ENCODE data around the gene R3HCC1L.

R3HCC1L gene

GRCh38 chr10:98259606-98260315 is 125.3 kb downstream of the R3HCC1L start:
- ChIA-PET CTCF (interaction anchor here (1.1 kb wide), 1 partner anchor 17 kb away, joined by 3 read pairs; no protein-coding TSS in a partner anchor), POLR2A (interaction anchor here (0.5 kb wide), 1 partner anchor 23 kb away, joined by 3 read pairs; no protein-coding TSS in a partner anchor)
- no peak overlapping the region for H3K4me3 ChIP-seq (ENCODE audit: control insufficient read depth in 1 of 7, extremely low read depth in 1 of 7, insufficient read depth in 4 of 7, low read depth in 2 of 7, low read length in 6 of 7)
- H3K27me3 ChIP-seq (replicated peaks in 2 of 5; ENCODE audit: control insufficient read depth in 4 of 5, insufficient read depth in 5 of 5, low read length in 4 of 5) = no peaks in the 10 kb centered on the region
- H3K36me3 ChIP-seq (ENCODE audit: control insufficient read depth in 4 of 4, insufficient read depth in 4 of 4, low read length in 3 of 4) = peaks cover 0 to 5% (median 1%) of the 10 kb centered on the region in 4 experiments
- DNase-seq = peak in 1 of 3 donors; percentile 20
- H3K9me3 ChIP-seq (ENCODE audit: control extremely low read depth in 1 of 5, control insufficient read depth in 4 of 5, insufficient read depth in 2 of 5, low read depth in 1 of 5, low read length in 4 of 5) = no peaks in the 10 kb centered on the region
- 88% methylated on average over 11 of the region's 14 CpGs for WGBS (ENCODE audit: insufficient coverage)
- peaks cover 0 to 8% (median 7%) of the 10 kb centered on the region in 4 experiments for H3K4me1 ChIP-seq (ENCODE audit: control extremely low read depth in 1 of 4, control insufficient read depth in 4 of 4, insufficient read depth in 4 of 4, low read length in 3 of 4)
- no peak overlapping the region for H3K27ac ChIP-seq (ENCODE audit: insufficient read depth in 1 of 2, low read depth in 1 of 2, low read length in 2 of 2, poor library complexity in 1 of 2, severe bottlenecking in 2 of 2)

DNA sequence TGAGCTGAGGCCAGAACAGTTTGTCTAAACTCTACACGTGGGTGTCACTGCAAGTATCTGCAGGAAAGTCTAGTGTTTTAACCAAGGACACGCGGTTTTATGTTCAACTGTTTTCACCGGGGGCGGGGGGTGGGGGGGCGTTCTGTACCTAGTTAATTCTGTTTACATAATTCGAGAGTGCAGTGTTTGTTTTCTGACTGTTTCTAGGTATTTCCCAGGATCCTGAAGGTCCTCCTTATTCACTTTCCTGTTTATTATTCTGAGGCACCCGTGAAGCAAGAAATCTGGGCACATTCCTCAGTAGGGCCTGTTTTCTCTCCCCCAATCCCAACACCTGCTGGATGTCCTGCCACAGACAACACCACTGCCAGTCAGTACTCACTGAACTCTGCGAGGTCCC is 125.9 kb downstream of the R3HCC1L start:
- DNase-seq = no peak
- Histone ChIP-seq H3K4me3 (ENCODE audit: control insufficient read depth in 1 of 7, extremely low read depth in 1 of 7, insufficient read depth in 4 of 7, low read depth in 2 of 7, low read length in 6 of 7) (no peak overlapping the region), H3K27ac (ENCODE audit: insufficient read depth in 1 of 2, low read depth in 1 of 2, low read length in 2 of 2, poor library complexity in 1 of 2, severe bottlenecking in 2 of 2) (no peak overlapping the region), H3K27me3 (replicated peaks in 2 of 5; ENCODE audit: control insufficient read depth in 4 of 5, insufficient read depth in 5 of 5, low read length in 4 of 5) (no peaks in the 10 kb centered on the region), H3K9me3 (ENCODE audit: control extremely low read depth in 1 of 5, control insufficient read depth in 4 of 5, insufficient read depth in 2 of 5, low read depth in 1 of 5, low read length in 4 of 5) (no peaks in the 10 kb centered on the region), H3K4me1 (ENCODE audit: control extremely low read depth in 1 of 4, control insufficient read depth in 4 of 4, insufficient read depth in 4 of 4, low read length in 3 of 4) (peaks cover 0 to 11% (median 9%) of the 10 kb centered on the region in 4 experiments), H3K36me3 (ENCODE audit: control insufficient read depth in 4 of 4, insufficient read depth in 4 of 4, low read length in 3 of 4) (peaks cover 0 to 5% (median 1%) of the 10 kb centered on the region in 4 experiments)
- POLR2A ChIA-PET = no interaction called here
- CTCF ChIA-PET = no interaction called here
- WGBS (ENCODE audit: insufficient coverage) = 85% methylated on average over 6 of the region's 9 CpGs

GRCh38 chr10:98260752-98261151 is 126.3 kb downstream of the R3HCC1L start:
- peaks cover 0 to 2% (median under 1%) of the 10 kb centered on the region in 4 experiments for H3K36me3 ChIP-seq (ENCODE audit: control insufficient read depth in 4 of 4, insufficient read depth in 4 of 4, low read length in 3 of 4)
- POLR2A ChIA-PET = no interaction called here
- H3K9me3 ChIP-seq (ENCODE audit: control extremely low read depth in 1 of 5, control insufficient read depth in 4 of 5, insufficient read depth in 2 of 5, low read depth in 1 of 5, low read length in 4 of 5) = no peaks in the 10 kb centered on the region
- H3K4me1 ChIP-seq (ENCODE audit: control extremely low read depth in 1 of 4, control insufficient read depth in 4 of 4, insufficient read depth in 4 of 4, low read length in 3 of 4) = peaks cover 0 to 11% (median 9%) of the 10 kb centered on the region in 4 experiments
- CTCF ChIA-PET = interaction anchor here (1.0 to 4.0 kb wide), 2 partner anchors 15 to 48 kb away, joined by 3 to 27 read pairs; no protein-coding TSS in a partner anchor
- H3K27me3 ChIP-seq (replicated peaks in 2 of 5; ENCODE audit: control insufficient read depth in 4 of 5, insufficient read depth in 5 of 5, low read length in 4 of 5) = no peaks in the 10 kb centered on the region
- WGBS (ENCODE audit: insufficient coverage) = 95% methylated on average over 14 of the region's 14 CpGs
- no peak overlapping the region for H3K4me3 ChIP-seq (ENCODE audit: control insufficient read depth in 1 of 7, extremely low read depth in 1 of 7, insufficient read depth in 4 of 7, low read depth in 2 of 7, low read length in 6 of 7)
- H3K27ac ChIP-seq (ENCODE audit: insufficient read depth in 1 of 2, low read depth in 1 of 2, low read length in 2 of 2, poor library complexity in 1 of 2, severe bottlenecking in 2 of 2) = no peak overlapping the region
- no peak for DNase-seq

DNA sequence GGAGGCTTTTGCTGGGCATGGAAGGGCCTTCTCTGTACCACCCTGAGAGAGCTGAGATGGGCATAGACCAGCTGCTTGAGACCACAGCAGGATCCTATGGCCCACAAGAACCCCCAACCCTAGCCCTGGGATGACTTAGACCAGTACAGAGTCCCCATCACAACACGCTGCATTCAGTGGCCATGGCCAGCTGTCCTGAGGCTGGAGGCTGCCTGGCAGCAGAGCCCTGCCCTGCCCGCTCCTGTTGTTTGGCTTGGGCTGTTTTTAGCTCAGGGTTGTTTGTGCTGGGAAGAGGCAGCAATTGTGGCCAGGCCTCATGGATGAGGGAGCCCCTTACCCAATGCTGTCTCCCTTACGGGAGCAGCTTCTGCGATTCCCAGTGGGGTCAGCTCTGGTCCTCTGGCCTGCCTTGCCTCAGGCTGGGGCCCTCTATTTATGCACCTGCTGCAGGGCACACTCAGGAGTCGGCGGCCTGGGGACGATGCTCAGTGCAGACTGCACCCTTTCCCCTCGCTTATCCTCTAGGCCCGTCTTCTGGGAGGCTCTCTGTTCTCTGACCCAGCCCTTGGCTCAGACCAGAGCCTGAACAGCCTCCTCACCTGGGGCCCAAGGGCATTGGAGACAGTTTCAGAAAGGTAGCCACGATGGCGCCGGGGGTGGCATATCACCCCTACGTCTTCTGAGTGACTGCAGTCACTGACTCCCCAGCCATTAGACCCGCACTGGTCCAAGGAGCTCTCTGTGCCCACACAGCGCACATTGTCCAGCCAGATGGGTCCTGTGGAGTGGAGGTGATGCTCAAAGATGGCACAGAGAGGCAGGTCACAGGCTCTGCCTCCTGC is 127.2 kb downstream of the R3HCC1L start:
- H3K4me3 ChIP-seq (ENCODE audit: control insufficient read depth in 1 of 7, extremely low read depth in 1 of 7, insufficient read depth in 4 of 7, low read depth in 2 of 7, low read length in 6 of 7) = no peak overlapping the region
- no peaks in the 10 kb centered on the region for H3K27me3 ChIP-seq (replicated peaks in 2 of 5; ENCODE audit: control insufficient read depth in 4 of 5, insufficient read depth in 5 of 5, low read length in 4 of 5)
- POLR2A ChIA-PET = no interaction called here
- CTCF ChIA-PET = interaction anchor here (0.6 to 4.0 kb wide), 11 partner anchors 9 to 218 kb away, joined by 3 to 27 read pairs (median 3); no protein-coding TSS in a partner anchor
- H3K4me1 ChIP-seq (ENCODE audit: control extremely low read depth in 1 of 4, control insufficient read depth in 4 of 4, insufficient read depth in 4 of 4, low read length in 3 of 4) = peaks cover 0 to 15% (median 9%) of the 10 kb centered on the region in 4 experiments
- H3K9me3 ChIP-seq (ENCODE audit: control extremely low read depth in 1 of 5, control insufficient read depth in 4 of 5, insufficient read depth in 2 of 5, low read depth in 1 of 5, low read length in 4 of 5) = no peaks in the 10 kb centered on the region
- H3K27ac ChIP-seq (ENCODE audit: insufficient read depth in 1 of 2, low read depth in 1 of 2, low read length in 2 of 2, poor library complexity in 1 of 2, severe bottlenecking in 2 of 2) = no peak overlapping the region
- 89% methylated on average over 14 of the region's 15 CpGs for WGBS (ENCODE audit: insufficient coverage)
- no peaks in the 10 kb centered on the region for H3K36me3 ChIP-seq (ENCODE audit: control insufficient read depth in 4 of 4, insufficient read depth in 4 of 4, low read length in 3 of 4)
- DNase-seq = no peak

DNA sequence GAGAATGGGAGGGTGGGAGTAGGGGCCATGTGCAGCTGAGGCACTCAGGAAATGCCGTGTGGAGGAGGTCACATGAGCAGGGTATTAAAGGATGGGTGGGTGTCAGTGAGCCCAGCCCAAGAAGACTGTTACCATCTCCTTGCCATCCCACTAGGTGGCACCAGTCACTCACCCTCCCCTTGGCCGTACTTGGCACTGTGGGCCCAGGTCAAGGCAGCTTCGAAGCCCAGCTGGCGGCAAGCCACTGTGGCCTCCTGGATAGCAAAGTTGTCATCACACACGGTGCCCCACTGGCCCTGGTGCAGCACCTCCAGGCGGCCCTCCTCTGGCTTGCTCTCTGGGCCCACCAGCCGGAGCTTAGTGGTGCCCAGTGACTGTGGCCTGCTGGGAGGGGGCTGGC is 128.1 kb downstream of the R3HCC1L start:
- DNase-seq = peak; percentile 46 to 63 (median 63)
- CTCF ChIA-PET = interaction anchor here (0.7 to 4.0 kb wide), 15 partner anchors 8 to 174 kb away, joined by 3 to 27 read pairs (median 3); no protein-coding TSS in a partner anchor
- Histone ChIP-seq H3K27ac (ENCODE audit: insufficient read depth in 1 of 2, low read depth in 1 of 2, low read length in 2 of 2, poor library complexity in 1 of 2, severe bottlenecking in 2 of 2) (no peak overlapping the region), H3K27me3 (replicated peaks in 2 of 5; ENCODE audit: control insufficient read depth in 4 of 5, insufficient read depth in 5 of 5, low read length in 4 of 5) (no peaks in the 10 kb centered on the region), H3K4me1 (ENCODE audit: control extremely low read depth in 1 of 4, control insufficient read depth in 4 of 4, insufficient read depth in 4 of 4, low read length in 3 of 4) (peaks cover 0 to 15% (median 10%) of the 10 kb centered on the region in 4 experiments), H3K36me3 (ENCODE audit: control insufficient read depth in 4 of 4, insufficient read depth in 4 of 4, low read length in 3 of 4) (no peaks in the 10 kb centered on the region), H3K4me3 (ENCODE audit: control insufficient read depth in 1 of 7, extremely low read depth in 1 of 7, insufficient read depth in 4 of 7, low read depth in 2 of 7, low read length in 6 of 7) (no peak overlapping the region), H3K9me3 (ENCODE audit: control extremely low read depth in 1 of 5, control insufficient read depth in 4 of 5, insufficient read depth in 2 of 5, low read depth in 1 of 5, low read length in 4 of 5) (no peaks in the 10 kb centered on the region)
- POLR2A ChIA-PET = no interaction called here
- 72% methylated on average over 5 of the region's 7 CpGs for WGBS (ENCODE audit: insufficient coverage)

GRCh38 chr10:98263088-98263487 is 128.6 kb downstream of the R3HCC1L start:
- H3K9me3 ChIP-seq (ENCODE audit: control extremely low read depth in 1 of 5, control insufficient read depth in 4 of 5, insufficient read depth in 2 of 5, low read depth in 1 of 5, low read length in 4 of 5) = no peaks in the 10 kb centered on the region
- DNase-seq = peak in 1 of 3 donors; percentile 21
- no peak overlapping the region for H3K4me3 ChIP-seq (ENCODE audit: control insufficient read depth in 1 of 7, extremely low read depth in 1 of 7, insufficient read depth in 4 of 7, low read depth in 2 of 7, low read length in 6 of 7)
- H3K27me3 ChIP-seq (replicated peaks in 2 of 5; ENCODE audit: control insufficient read depth in 4 of 5, insufficient read depth in 5 of 5, low read length in 4 of 5) = no peaks in the 10 kb centered on the region
- no peaks in the 10 kb centered on the region for H3K36me3 ChIP-seq (ENCODE audit: control insufficient read depth in 4 of 4, insufficient read depth in 4 of 4, low read length in 3 of 4)
- peaks cover 0 to 17% (median 12%) of the 10 kb centered on the region in 4 experiments for H3K4me1 ChIP-seq (ENCODE audit: control extremely low read depth in 1 of 4, control insufficient read depth in 4 of 4, insufficient read depth in 4 of 4, low read length in 3 of 4)
- no peak overlapping the region for H3K27ac ChIP-seq (ENCODE audit: insufficient read depth in 1 of 2, low read depth in 1 of 2, low read length in 2 of 2, poor library complexity in 1 of 2, severe bottlenecking in 2 of 2)
- CTCF ChIA-PET = interaction anchor here (0.7 to 4.0 kb wide), 12 partner anchors 8 to 174 kb away, joined by 3 to 27 read pairs (median 4); no protein-coding TSS in a partner anchor
- WGBS (ENCODE audit: insufficient coverage) = 100% methylated on average over 3 of the region's 7 CpGs
- POLR2A ChIA-PET = no interaction called here
